IMR-90 (cell line): Measurements from ENCODE around the gene MALRD1. TPM values are rescaled to one million over a fixed set of nuclear protein-coding genes. Genes with fewer than 3 reads are reported as not detected.

Experiments
- ATAC-seq: fragments of 200-7000 bp; cut with Tn5 transposase; 2 replicates; pipeline ENCODE4 v1.9.1; 2020; ENCODE audit warnings: low read depth, mild to moderate bottlenecking, moderate library complexity
- BruUV-seq: library from RNA; stranded (reverse); fragments of 400-500 nt; replicated peaks from 2 replicates; lab custom pipeline; 2021; lab: Mats Ljungman, UMichigan
- CTCF ChIA-PET: fragments of 300-600 bp; formaldehyde crosslinking; extraction: SDS; loops from one replicate; lab custom pipeline; 2021; ENCODE audit warnings: antibody characterized with exemption; lab: Yijun Ruan, JAX
- POLR2A ChIA-PET: fragments of 300-600 bp; sonication (Branson Sonifier 250); formaldehyde crosslinking; loops from one replicate; lab custom pipeline; 2022; ENCODE audit warnings: antibody characterized with exemption; ENCODE audit not compliant: unreplicated experiment; lab: Charles Lee
- DNase-seq: peaks from one replicate; pipeline ENCODE4 v3.0.0; 2013
- H2AFZ ChIP-seq: replicated peaks from 2 replicates; pipeline ENCODE3; 2013; ENCODE audit warnings: low read length, mild to moderate bottlenecking; ENCODE audit not compliant: poor library complexity
- H2AK5ac ChIP-seq: 2 replicates; pipeline ENCODE4 v1.6.1; 2013; ENCODE audit warnings: low read depth, low read length, inconsistent platforms
- H2AK9ac ChIP-seq: replicated peaks from 2 replicates; pipeline ENCODE3; 2013; ENCODE audit warnings: mild to moderate bottlenecking, low read depth, low read length, moderate library complexity; ENCODE audit not compliant: poor library complexity
- H2BK120ac ChIP-seq: 2 replicates; pipeline ENCODE4 v1.6.1; 2013; ENCODE audit warnings: low read depth, low read length, inconsistent platforms
- H2BK15ac ChIP-seq: 3 replicates; pipeline ENCODE4 v1.6.1; 2013; ENCODE audit warnings: low read depth, low read length, inconsistent platforms
- H2BK20ac ChIP-seq: 2 replicates; pipeline ENCODE4 v1.6.1; 2013; ENCODE audit warnings: low read depth, mild to moderate bottlenecking, inconsistent platforms, low read length, moderate library complexity
- H2BK5ac ChIP-seq: 2 replicates; pipeline ENCODE4 v1.6.1; 2013; ENCODE audit warnings: mild to moderate bottlenecking, low read depth, low read length, inconsistent platforms; ENCODE audit not compliant: poor library complexity, severe bottlenecking
- H3K14ac ChIP-seq: replicated peaks from 2 replicates; pipeline ENCODE4 v1.6.1; 2013; ENCODE audit warnings: low read depth, low read length, inconsistent platforms
- H3K18ac ChIP-seq: 2 replicates; pipeline ENCODE4 v1.6.1; 2013; ENCODE audit warnings: low read depth, low read length, control low read depth
- H3K23ac ChIP-seq: 2 replicates; pipeline ENCODE4 v1.6.1; 2013; ENCODE audit warnings: low read depth, low read length, inconsistent platforms
- H3K27ac ChIP-seq: 2 replicates; pipeline ENCODE4 v1.5.1; 2013; ENCODE audit warnings: mild to moderate bottlenecking, control low read depth, low read length; ENCODE audit not compliant: insufficient read depth
- H3K27me3 ChIP-seq: 2 replicates; pipeline ENCODE4 v1.6.1; 2013; ENCODE audit warnings: low read length; ENCODE audit not compliant: control insufficient read depth, insufficient read depth
- H3K36me3 ChIP-seq: 2 replicates; pipeline ENCODE4 v1.6.1; 2013; ENCODE audit warnings: low read length, mixed read lengths; ENCODE audit not compliant: control insufficient read depth, insufficient read depth
- H3K4ac ChIP-seq: 2 replicates; pipeline ENCODE4 v1.6.1; 2013; ENCODE audit warnings: low read depth, low read length, inconsistent platforms
- H3K4me1 ChIP-seq: 2 replicates; pipeline ENCODE4 v1.6.1; 2013; ENCODE audit warnings: low read length, mixed read lengths; ENCODE audit not compliant: control insufficient read depth, insufficient read depth
- H3K4me2 ChIP-seq: 2 replicates; pipeline ENCODE4 v1.6.1; 2013; ENCODE audit warnings: low read depth, mild to moderate bottlenecking, control low read depth, low read length, moderate library complexity
- H3K4me3 ChIP-seq: 2 replicates; pipeline ENCODE4 v1.5.1; 2013; ENCODE audit warnings: low read depth, mild to moderate bottlenecking, control low read depth, low read length, moderate library complexity; ENCODE audit not compliant: insufficient read depth
- H3K56ac ChIP-seq: 2 replicates; pipeline ENCODE4 v1.6.1; 2013; ENCODE audit warnings: low read length, inconsistent platforms; ENCODE audit not compliant: insufficient read depth; ENCODE audit errors: extremely low read depth
- H3K79me1 ChIP-seq, 2 experiments: 2 replicates each; pipeline ENCODE4 v1.6.1; 2013; ENCODE audit warnings: low read length in 2 of 2, inconsistent platforms in 1 of 2, low read depth in 1 of 2
- H3K9ac ChIP-seq: 2 replicates; pipeline ENCODE4 v1.6.1; 2013; ENCODE audit warnings: low read depth, low read length, control low read depth
- H3K9me1 ChIP-seq: 2 replicates; pipeline ENCODE4 v1.6.1; 2013; ENCODE audit warnings: low read length, inconsistent platforms; ENCODE audit not compliant: insufficient read depth
- H3K9me3 ChIP-seq: 2 replicates; pipeline ENCODE4 v1.6.1; 2013; ENCODE audit warnings: low read length; ENCODE audit not compliant: control insufficient read depth, insufficient read depth
- H4K20me1 ChIP-seq: 2 replicates; pipeline ENCODE4 v1.6.1; 2013; ENCODE audit warnings: low read length, inconsistent platforms; ENCODE audit not compliant: insufficient read depth
- H4K5ac ChIP-seq: 2 replicates; pipeline ENCODE4 v1.6.1; 2013; ENCODE audit warnings: mild to moderate bottlenecking, low read depth, low read length, control low read depth
- H4K8ac ChIP-seq, 2 experiments: 2 replicates each; pipeline ENCODE4 v1.6.1; 2013; ENCODE audit warnings: low read depth in 2 of 2, low read length in 2 of 2, control low read depth in 1 of 2, inconsistent platforms in 1 of 2
- H4K91ac ChIP-seq: 2 replicates; pipeline ENCODE4 v1.6.1; 2013; ENCODE audit warnings: low read depth, low read length, inconsistent platforms; ENCODE audit not compliant: insufficient read depth
- CTCF ChIP-seq: conservative IDR thresholded peaks from 2 replicates; pipeline ENCODE4 v1.5.1; 2012; ENCODE audit warnings: mild to moderate bottlenecking, low read depth, low read length, improper control_type of control experiment
- MAFK ChIP-seq: IDR thresholded peaks from 2 replicates; pipeline ENCODE4 v1.6.1; 2012; ENCODE audit warnings: low read depth, low read length, improper control_type of control experiment
- MAZ ChIP-seq: IDR thresholded peaks from 2 replicates; pipeline ENCODE4 v1.6.1; 2012; ENCODE audit warnings: low read depth, mild to moderate bottlenecking, low read length, improper control_type of control experiment, moderate library complexity, borderline replicate concordance
- MXI1 ChIP-seq: IDR thresholded peaks from 2 replicates; pipeline ENCODE4 v1.6.1; 2012; ENCODE audit warnings: low read depth, mild to moderate bottlenecking, low read length, moderate library complexity, borderline replicate concordance
- NFE2L2 ChIP-seq: fragments of 150-350 bp; IDR thresholded peaks from 2 replicates; pipeline ENCODE4 v1.6.1; 2016; ENCODE audit warnings: low read depth, mild to moderate bottlenecking, low read length
- RAD21 ChIP-seq: IDR thresholded peaks from 2 replicates; pipeline ENCODE4 v1.6.1; 2012; ENCODE audit warnings: low read length, improper control_type of control experiment
- RCOR1 ChIP-seq: IDR thresholded peaks from 2 replicates; pipeline ENCODE4 v1.6.1; 2012; ENCODE audit warnings: mild to moderate bottlenecking, low read length, improper control_type of control experiment; ENCODE audit not compliant: insufficient replicate concordance
- RFX5 ChIP-seq: IDR thresholded peaks from 2 replicates; pipeline ENCODE4 v1.8.0; 2012; ENCODE audit warnings: low read depth, mild to moderate bottlenecking, low read length, moderate library complexity
- SMC3 ChIP-seq: fragments of 150-350 bp; IDR thresholded peaks from 2 replicates; pipeline ENCODE4 v1.6.1; 2016; ENCODE audit warnings: low read depth, mild to moderate bottlenecking, antibody characterized with exemption, low read length, moderate library complexity
- USF2 ChIP-seq: fragments of 150-350 bp; IDR thresholded peaks from 2 replicates; pipeline ENCODE4 v1.6.1; 2017; ENCODE audit warnings: mild to moderate bottlenecking, antibody characterized with exemption, low read length, low read depth
- WGBS, 2 experiments: methylation state at CpG; one replicate each; pipeline versions ENCODE4 v1.1.5 to v1.1.7; 2013; ENCODE audit warnings: missing lambda C conversion rate in 2 of 2; ENCODE audit not compliant: insufficient read length in 1 of 2; ENCODE audit errors: extremely low coverage in 2 of 2; 5-methylcytosine and 5-hydroxymethylcytosine counted together
- dilution Hi-C: fragments of 300-500 bp; cut with HindIII; formaldehyde crosslinking; loops from one replicate; pipeline ENCODE4 v1.14.3; 2018; ENCODE audit warnings: low sequenced_read_pairs; ENCODE audit not compliant: unreplicated experiment
- in situ Hi-C: fragments of 300-500 bp; cut with MboI; formaldehyde crosslinking; loops from 3 replicates; pipeline ENCODE4 v1.14.3; 2019; ENCODE audit warnings: low sequenced_read_pairs, inconsistent platforms, mixed read lengths
- intact Hi-C: fragments of 100-400 bp; cut with micrococcal nuclease; formaldehyde crosslinking; loops from 2 replicates; pipeline ENCODE4 v1.10.0; 2022
- polyA plus RNA-seq, 3 experiments: library from polyadenylated mRNA; depleted of rRNA; stranded (reverse); fragments of >200 nt; gene quantifications; 2 replicates each; pipeline ENCODE4 v1.2.3, GENCODE V29; 2012; ENCODE audit warnings: low replicate concordance in 1 of 3
- total RNA-seq: library from RNA; depleted of rRNA; stranded (reverse); fragments of >200 nt; gene quantifications from 2 replicates; pipeline ENCODE4 v1.2.3, GENCODE V29; 2012

The MALRD1 gene
- total and polyA plus RNA-seq, 2 of the 4 experiments (the other 2 are of a cell fraction): 0.34 to 1.1 TPM

DNA sequence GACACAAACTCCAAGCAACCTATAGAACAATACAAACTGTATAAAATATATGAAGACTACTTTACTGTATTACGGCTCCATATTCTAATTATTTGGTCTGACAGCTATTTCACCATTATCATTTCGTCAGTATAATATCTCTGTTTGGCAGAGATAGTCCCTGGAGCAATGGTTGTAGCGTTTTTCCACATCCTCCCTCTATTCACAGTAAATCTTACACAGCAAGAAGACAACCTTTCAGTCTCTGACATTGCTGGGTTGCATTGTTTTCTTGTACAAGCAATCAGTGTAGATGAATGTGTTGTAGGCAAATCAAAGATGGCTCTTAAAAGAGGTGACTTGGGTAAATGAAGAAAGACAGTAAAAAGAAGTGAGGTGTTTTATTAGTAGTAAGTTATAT, 662.0 kb downstream of the MALRD1 start:
- no peak overlapping the region for H3K18ac ChIP-seq
- no peak overlapping the region for H2BK15ac ChIP-seq
- H3K9me3 ChIP-seq: peaks cover 7% of the 10 kb centered on the region
- no peak overlapping the region for H4K5ac ChIP-seq
- no peak overlapping the region for H2BK20ac ChIP-seq
- no peak overlapping the region for H3K4me2 ChIP-seq
- no peaks in the 10 kb centered on the region for H3K36me3 ChIP-seq
- POLR2A ChIA-PET: no interaction called here
- H2BK5ac ChIP-seq: no peak overlapping the region
- H2BK120ac ChIP-seq: no peak overlapping the region
- H3K4me1 ChIP-seq: no peaks in the 10 kb centered on the region; the same call in 1 of the 2 replicates
- H2AK5ac ChIP-seq: no peak overlapping the region
- H4K20me1 ChIP-seq: no peaks in the 10 kb centered on the region
- H3K4ac ChIP-seq: no peak overlapping the region
- no peak overlapping the region for H2AFZ ChIP-seq
- H4K91ac ChIP-seq: no peak overlapping the region
- no peak overlapping the region for H3K56ac ChIP-seq
- intact Hi-C loops: no loop called here
- H3K79me1 ChIP-seq: no peaks in the 10 kb centered on the region
- no TSS peak for BruUV-seq
- WGBS, 2 experiments: no CpG with 5 or more reads among the region's 3 CpGs
- H3K9ac ChIP-seq: no peak overlapping the region
- H2AK9ac ChIP-seq: no peak overlapping the region
- no peak overlapping the region for H3K4me3 ChIP-seq
- no peak for TF ChIP-seq SMC3
- no peak for TF ChIP-seq CTCF
- TF ChIP-seq MAZ: no peak
- TF ChIP-seq NFE2L2: no peak
- no peak for TF ChIP-seq USF2
- TF ChIP-seq MAFK: no peak
- TF ChIP-seq RAD21: no peak
- no peak for TF ChIP-seq RFX5
- no peak for TF ChIP-seq MXI1
- no peak for TF ChIP-seq RCOR1
- dilution Hi-C loops: no loop called here
- DNase-seq (no peak), ATAC-seq (no peak)
- H3K27ac ChIP-seq: no peak overlapping the region
- no peaks in the 10 kb centered on the region for H3K9me1 ChIP-seq
- H3K23ac ChIP-seq: no peak overlapping the region
- H4K8ac ChIP-seq: no peak overlapping the region
- CTCF ChIA-PET: no interaction called here
- in situ Hi-C loops: no loop called here
- no peaks in the 10 kb centered on the region for H3K27me3 ChIP-seq
- H3K14ac ChIP-seq: no peak overlapping the region
